IPS DF 6.9 (cell line): Measurements from ENCODE around the gene SCGN.

Source experiments
- DNase-seq: peaks from one replicate; pipeline ENCODE4 v3.0.0-alpha.2; 2013; ENCODE audit warnings: low read depth, low spot score
- H3K27ac ChIP-seq: one replicate; pipeline ENCODE4 v1.5.1; 2013; ENCODE audit warnings: low read length, control low read depth
- H3K27me3 ChIP-seq: 2 replicates; pipeline ENCODE4 v1.6.1; 2013; ENCODE audit warnings: mild to moderate bottlenecking, low read length; ENCODE audit not compliant: control insufficient read depth, insufficient read depth
- H3K36me3 ChIP-seq: 2 replicates; pipeline ENCODE4 v1.6.1; 2013; ENCODE audit warnings: low read length; ENCODE audit not compliant: control insufficient read depth, insufficient read depth
- H3K4me1 ChIP-seq: 2 replicates; pipeline ENCODE4 v1.6.1; 2013; ENCODE audit warnings: low read length; ENCODE audit not compliant: control insufficient read depth, insufficient read depth
- H3K4me3 ChIP-seq: 2 replicates; pipeline ENCODE4 v1.5.1; 2013; ENCODE audit warnings: mild to moderate bottlenecking, low read length
- H3K9me3 ChIP-seq: 2 replicates; pipeline ENCODE4 v1.6.1; 2013; ENCODE audit warnings: low read length, inconsistent platforms; ENCODE audit not compliant: control insufficient read depth, insufficient read depth
- WGBS: extraction: QIAGEN DNeasy Blood & Tissue Kit; methylation state at CpG from one replicate; pipeline ENCODE4 v1.1.7; 2013; ENCODE audit warnings: mixed read lengths, missing lambda C conversion rate; ENCODE audit not compliant: insufficient read length, insufficient coverage; 5-methylcytosine and 5-hydroxymethylcytosine counted together

Gene SCGN

DNA sequence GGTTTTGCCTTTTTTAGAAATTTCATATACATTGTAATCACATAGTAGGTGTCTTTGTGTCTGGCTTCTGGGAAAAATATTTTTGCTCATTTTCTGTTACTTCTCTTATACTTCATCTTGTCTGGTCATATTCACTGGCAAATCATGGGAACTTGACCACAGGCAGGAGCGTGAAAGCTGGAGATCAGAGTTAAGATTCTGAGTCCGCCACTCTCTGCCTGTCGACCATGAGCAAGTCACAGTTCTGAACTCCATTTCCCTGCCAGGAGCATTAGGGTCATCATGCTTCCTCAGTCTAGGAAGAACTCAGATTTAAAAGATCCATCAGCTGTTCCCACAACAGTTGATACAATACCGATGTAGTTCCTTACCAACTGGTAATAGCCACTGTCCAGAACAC is 12.4 kb upstream of the SCGN start:
- no peaks in the 10 kb centered on the region for H3K36me3 ChIP-seq
- H3K9me3 ChIP-seq: no peaks in the 10 kb centered on the region
- H3K27ac ChIP-seq: no peak overlapping the region
- H3K4me1 ChIP-seq: no peaks in the 10 kb centered on the region
- no peaks in the 10 kb centered on the region for H3K27me3 ChIP-seq
- no CpG with 5 or more reads among the region's 4 CpGs for WGBS
- no peak overlapping the region for H3K4me3 ChIP-seq
- no peak for DNase-seq

DNA sequence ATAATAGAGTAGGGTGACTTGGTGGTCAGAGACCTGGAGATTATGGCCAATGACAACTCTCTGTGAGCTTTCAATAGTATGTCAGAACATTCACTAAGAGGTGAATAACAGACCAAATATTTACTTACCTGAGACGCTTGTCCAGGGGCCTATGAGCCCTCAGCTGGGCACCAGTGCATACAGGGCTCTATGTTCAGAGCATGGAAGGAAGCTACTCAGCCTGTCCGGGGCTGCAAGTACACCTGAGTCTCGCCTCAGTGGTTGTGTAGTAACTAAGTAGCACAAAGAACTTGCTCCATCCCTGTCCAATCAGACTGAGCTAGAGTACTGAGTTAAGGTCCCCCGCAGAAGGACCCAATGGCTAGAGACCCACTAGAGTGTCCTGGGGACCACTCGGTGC is 11.6 kb upstream of the SCGN start:
- WGBS: no CpG with 5 or more reads among the region's 5 CpGs
- no peak for DNase-seq
- no peaks in the 10 kb centered on the region for H3K36me3 ChIP-seq
- H3K9me3 ChIP-seq: no peaks in the 10 kb centered on the region
- no peaks in the 10 kb centered on the region for H3K4me1 ChIP-seq
- no peak overlapping the region for H3K27ac ChIP-seq
- H3K4me3 ChIP-seq: no peak overlapping the region
- no peaks in the 10 kb centered on the region for H3K27me3 ChIP-seq

DNA sequence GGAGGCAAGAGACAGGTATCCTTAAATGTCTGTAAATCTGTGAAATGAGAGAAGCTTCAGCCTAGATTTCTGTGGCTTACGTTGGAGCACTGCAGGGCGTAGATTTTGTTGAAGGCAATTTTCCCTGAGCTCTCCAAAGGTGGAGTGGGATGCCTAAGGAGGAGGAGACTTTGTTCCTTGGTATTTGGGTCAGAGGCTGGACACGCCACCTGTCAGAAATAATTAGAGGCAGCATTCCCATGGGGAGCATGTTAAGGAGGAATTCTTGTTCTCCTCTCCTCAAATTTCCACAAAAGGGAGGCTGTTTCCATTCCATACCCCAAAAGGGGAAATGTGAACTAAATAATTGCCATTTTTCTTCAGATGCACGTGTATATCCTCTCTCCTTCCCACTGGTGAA is 11.1 kb upstream of the SCGN start:
- Histone ChIP-seq H3K36me3 (no peaks in the 10 kb centered on the region), H3K4me1 (no peaks in the 10 kb centered on the region), H3K27ac (no peak overlapping the region), H3K27me3 (no peaks in the 10 kb centered on the region), H3K4me3 (no peak overlapping the region), H3K9me3 (no peaks in the 10 kb centered on the region)
- DNase-seq: no peak
- no CpG with 5 or more reads among the region's 4 CpGs for WGBS

DNA sequence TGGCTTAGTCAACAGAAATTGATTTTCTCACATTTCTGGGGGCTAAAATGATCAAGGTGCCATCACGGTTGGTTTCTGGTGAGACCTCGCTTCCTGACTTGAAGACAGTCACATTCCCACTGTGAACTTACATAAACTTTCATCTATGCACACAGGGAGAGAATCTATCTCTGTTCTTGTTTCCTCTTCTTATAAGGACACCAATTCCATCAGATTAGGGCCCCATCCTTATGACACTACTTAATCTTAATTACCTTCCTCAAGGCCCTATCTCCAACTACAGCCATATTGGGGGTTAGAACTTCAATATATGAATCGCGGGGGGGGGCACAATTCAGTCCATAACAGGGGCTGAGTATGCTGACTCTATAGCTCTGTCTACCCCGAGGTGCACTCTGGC is 10.6 kb upstream of the SCGN start:
- Histone ChIP-seq H3K9me3 (no peaks in the 10 kb centered on the region), H3K27ac (no peak overlapping the region), H3K27me3 (no peaks in the 10 kb centered on the region), H3K36me3 (no peaks in the 10 kb centered on the region), H3K4me3 (no peak overlapping the region), H3K4me1 (no peaks in the 10 kb centered on the region)
- no CpG with 5 or more reads among the region's 5 CpGs for WGBS
- no peak for DNase-seq

DNA sequence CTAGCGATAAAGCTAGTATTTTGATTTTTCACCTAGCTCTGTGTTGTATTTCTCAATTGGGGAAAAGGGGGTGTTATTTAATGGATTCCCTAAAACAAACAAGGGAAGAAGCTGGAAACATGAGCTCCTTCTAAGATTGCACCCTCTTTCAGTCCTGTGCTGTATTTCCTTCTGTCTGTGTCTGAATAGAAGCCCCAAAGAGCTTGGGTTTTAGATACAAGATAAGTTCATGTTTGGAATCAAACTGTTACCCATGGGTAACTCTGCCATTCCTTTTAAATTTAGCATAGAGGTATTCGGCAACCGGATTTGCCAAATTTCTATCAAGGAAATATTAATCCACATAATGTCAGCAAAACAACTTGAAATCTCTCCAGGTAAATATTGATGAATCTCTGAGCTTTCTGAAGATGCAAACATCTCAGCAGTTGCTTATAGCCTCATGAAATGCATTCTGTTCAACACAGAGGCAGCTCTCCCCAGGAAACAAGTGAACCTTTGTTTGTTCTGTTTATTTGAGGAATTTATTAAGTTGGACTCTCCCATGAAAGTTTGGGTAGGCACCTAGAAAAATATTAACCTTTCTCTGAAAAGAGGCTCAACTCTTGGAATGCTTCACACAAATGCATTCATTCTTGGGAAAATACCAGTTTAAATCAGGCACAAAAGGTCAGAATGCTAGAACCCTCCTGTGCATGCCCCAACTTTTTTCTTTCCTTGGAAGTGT is 9.9 kb upstream of the SCGN start:
- WGBS: no CpG with 5 or more reads among the region's 3 CpGs
- DNase-seq: no peak

DNA sequence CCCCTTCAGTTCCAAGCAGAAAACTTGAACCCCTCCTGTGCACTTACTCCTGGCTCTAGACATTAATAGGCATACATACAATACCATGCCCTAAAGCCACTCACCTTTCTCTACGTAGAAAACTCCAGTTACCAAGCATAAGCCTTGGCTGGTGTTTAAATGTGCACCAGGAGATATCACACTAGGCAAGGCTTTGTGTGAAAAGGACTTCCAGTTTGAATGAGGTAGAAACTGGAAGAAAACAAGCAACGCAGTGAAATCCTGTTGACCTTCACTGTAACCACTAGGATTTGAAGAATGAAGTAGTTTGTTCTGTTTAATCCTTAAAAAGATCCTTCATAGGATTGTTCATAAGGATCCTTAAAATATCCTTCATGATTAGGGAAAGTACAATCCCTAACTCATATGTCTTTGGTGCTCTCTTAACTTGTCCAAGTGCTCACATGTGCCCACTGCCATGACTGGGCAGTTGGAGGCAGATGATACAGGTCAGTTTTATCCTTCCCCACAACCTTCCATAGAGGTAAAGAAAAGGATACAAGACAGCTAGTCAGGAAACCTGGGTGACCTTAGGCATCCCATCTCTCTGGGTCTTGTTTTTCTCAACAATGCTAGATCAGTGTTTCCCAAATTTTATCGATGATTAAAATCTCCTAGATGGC is 9.2 kb upstream of the SCGN start:
- H3K27me3 ChIP-seq: no peaks in the 10 kb centered on the region
- H3K9me3 ChIP-seq: no peaks in the 10 kb centered on the region
- no peak overlapping the region for H3K4me3 ChIP-seq
- DNase-seq: no peak
- H3K4me1 ChIP-seq: no peaks in the 10 kb centered on the region
- H3K27ac ChIP-seq: no peak overlapping the region
- no CpG with 5 or more reads among the region's 3 CpGs for WGBS
- no peaks in the 10 kb centered on the region for H3K36me3 ChIP-seq

More for the DNA sequence above, 9.9 kb upstream of the SCGN start:
- no peak overlapping the region for H3K4me3 ChIP-seq
- no peaks in the 10 kb centered on the region for H3K36me3 ChIP-seq
- no peaks in the 10 kb centered on the region for H3K4me1 ChIP-seq
- H3K27me3 ChIP-seq: no peaks in the 10 kb centered on the region
- no peak overlapping the region for H3K27ac ChIP-seq
- H3K9me3 ChIP-seq: no peaks in the 10 kb centered on the region

DNA sequence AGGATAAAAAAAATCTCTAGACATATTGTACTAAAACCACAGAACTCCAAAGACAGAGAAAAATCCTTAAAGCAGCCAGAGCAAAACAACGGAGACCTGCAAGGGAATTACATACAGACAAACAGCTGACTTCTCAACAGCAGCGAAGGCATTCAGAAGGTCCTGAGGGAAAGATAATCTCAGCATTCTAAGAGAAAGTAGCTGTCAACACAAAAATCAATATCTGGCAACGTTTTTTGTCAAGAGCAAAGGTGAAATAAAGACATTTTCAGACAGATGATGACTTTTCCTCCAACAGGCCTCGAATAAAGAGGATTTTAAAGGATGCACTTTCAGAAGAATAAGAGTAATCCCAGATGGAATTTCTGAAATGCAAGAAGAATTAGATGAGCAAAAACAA is 6.1 kb upstream of the SCGN start:
- Histone ChIP-seq H3K36me3 (no peaks in the 10 kb centered on the region), H3K27me3 (no peaks in the 10 kb centered on the region), H3K27ac (no peak overlapping the region), H3K4me3 (no peak overlapping the region), H3K9me3 (no peaks in the 10 kb centered on the region), H3K4me1 (no peaks in the 10 kb centered on the region)
- DNase-seq: no peak
- WGBS: no CpG with 5 or more reads among the region's 4 CpGs

DNA sequence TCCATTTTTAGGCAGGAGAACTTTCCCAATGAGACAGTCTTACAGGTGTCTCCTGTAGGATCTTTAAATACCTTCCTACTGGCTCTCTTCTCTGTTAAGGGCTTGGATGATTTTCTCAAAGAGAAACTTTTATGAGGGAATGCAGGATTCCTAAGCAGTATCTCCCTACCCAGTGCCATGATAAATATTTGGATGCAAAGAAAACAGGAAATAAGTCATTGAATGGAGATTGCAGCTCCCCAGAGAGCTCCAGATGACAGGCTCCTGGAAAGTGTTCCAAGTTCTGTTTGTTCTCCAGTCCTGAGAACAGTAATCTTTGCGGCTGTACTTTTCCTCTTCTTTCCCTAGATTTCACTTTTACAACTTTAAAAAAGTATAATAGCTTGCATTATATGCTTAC is 2.4 kb upstream of the SCGN start:
- DNase-seq: no peak
- Histone ChIP-seq H3K9me3 (no peaks in the 10 kb centered on the region), H3K27ac (no peak overlapping the region), H3K4me1 (no peaks in the 10 kb centered on the region), H3K27me3 (no peaks in the 10 kb centered on the region; the same call in 1 of the 2 replicates), H3K4me3 (no peak overlapping the region), H3K36me3 (no peaks in the 10 kb centered on the region)
- no CpG with 5 or more reads among the region's 1 CpG for whole genome bisulfite sequencing

DNA sequence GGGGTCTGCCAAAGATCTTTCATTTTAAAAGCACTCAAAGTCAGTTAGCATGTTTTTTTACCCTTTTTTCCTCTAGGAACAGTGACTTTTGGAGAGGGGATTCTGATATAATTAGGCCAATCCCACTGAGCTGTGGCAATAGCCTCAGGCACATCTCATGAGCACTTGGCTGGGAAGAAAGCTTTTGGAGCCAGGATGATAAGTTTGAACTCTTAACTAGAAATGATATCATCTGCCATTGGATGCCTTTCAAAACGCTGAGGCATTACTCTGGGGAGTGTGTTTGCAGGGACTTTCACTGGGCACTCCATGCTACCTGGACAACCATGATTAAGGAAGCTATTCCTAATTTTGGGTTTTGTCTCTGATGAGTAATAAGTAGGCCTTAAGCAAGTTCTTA is 3.7 kb downstream of the SCGN start:
- no peak overlapping the region for H3K4me3 ChIP-seq
- no peak for DNase-seq
- H3K27ac ChIP-seq: no peak overlapping the region
- H3K9me3 ChIP-seq: no peaks in the 10 kb centered on the region
- no peaks in the 10 kb centered on the region for H3K36me3 ChIP-seq
- H3K27me3 ChIP-seq: no peaks in the 10 kb centered on the region; the same call in 1 of the 2 replicates
- WGBS: no CpG with 5 or more reads among the region's 1 CpG
- H3K4me1 ChIP-seq: no peaks in the 10 kb centered on the region

DNA sequence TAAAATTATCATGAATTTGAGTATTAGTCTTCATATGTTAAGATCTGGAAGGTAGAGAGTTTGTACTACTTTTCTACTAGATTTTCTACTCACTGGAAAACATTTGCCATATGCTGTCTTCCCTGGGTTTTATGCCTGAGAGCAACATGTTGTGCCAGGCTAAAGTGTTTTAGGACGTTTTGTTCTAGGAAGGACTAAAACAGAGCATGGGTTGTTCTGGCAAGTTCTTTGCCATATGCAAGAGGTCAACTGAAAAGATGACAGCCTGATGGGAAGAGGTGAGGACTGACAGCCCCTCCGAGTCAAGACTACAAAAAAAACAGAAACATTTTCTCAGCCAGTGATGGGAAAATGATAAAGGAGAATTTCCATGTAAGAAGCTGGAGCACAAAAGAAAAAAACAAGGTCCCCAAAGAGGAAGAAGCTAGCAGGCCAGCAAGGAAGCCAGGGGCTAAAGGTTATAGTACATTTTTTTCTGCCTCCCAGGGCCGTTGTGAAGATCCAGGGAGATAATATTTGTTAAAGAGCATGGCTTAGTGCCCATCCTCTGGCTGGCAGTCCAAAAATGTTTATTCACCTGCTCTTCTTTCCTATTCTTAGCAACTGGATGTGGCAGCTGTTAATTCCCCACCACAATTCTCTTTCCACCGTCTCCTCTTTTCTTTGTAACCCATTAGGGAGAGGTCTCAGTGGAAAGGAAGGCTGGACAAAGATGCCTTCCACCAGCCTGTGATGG is 7.8 kb downstream of the SCGN start:
- H3K27ac ChIP-seq: no peak overlapping the region
- no peaks in the 10 kb centered on the region for H3K27me3 ChIP-seq
- WGBS: no CpG with 5 or more reads among the region's 4 CpGs
- H3K4me1 ChIP-seq: no peaks in the 10 kb centered on the region
- H3K36me3 ChIP-seq: no peaks in the 10 kb centered on the region
- no peaks in the 10 kb centered on the region for H3K9me3 ChIP-seq
- DNase-seq: no peak
- no peak overlapping the region for H3K4me3 ChIP-seq
